ENCODE results near the gene PMM2. TPM values are rescaled to one million over a fixed set of nuclear protein-coding genes. Genes with fewer than 3 reads are reported as not detected.
A peak's percentile ranks its signal among the peaks of the same experiment; 100 is the strongest.

Gene PMM2
- total and polyA plus RNA-seq, 9 of the 15 experiments (the other 6 are each of a cell fraction or from before 2014, with no cell fraction given), result 5.6 to 42.7 (median 25.9) TPM

DNA sequence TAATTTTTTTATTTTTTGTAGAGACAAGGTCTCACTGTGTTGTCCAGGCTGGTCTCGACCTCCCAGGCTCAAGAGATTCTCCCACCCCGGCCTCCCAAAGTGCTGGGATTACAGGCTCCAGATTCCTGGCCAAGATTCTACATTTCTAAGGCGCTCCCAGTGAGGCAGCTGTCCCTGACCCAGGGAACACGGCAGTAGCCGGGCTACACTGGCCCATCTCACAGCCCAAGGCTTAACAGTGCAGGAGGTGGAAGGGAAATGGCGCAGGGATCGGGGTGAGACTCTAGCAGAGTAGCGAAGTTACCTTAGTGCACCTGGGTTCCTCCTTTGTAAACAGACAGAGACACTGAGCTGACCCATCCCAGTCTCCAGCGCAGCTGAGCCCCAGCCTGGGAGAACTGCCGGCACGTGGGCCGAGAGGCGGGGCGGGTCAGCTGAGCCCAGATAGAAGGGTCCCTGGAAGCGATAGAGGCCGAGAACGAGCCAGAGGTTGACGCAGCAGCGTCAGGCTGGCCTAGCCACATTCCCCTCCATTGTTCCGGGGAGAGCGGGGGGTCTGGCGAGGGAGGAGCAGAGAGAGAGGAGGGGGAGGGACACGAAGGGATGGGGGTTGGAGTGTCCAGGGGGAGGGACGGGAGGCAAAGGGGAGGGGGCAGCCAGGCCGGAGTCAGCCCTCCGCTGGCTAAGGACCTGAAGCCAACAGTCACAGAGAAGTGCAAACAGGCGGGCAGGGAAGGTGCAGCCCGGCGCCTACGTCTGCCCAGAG lies 68.7 kb downstream of the PMM2 start (continued):
- peak; percentile 21; the same call in 1 of the 2 replicates for TF ChIP-seq CBFA2T2 (conservative IDR thresholded peaks at IDR 0.05)
- TF ChIP-seq SIN3A (IDR thresholded peaks at IDR 0.05; ENCODE audit: borderline replicate concordance in 2 of 2, control insufficient read depth in 1 of 2, low read depth in 2 of 2, low read length in 2 of 2), result peak; percentile 54 to 64; a peak in 1 of 4 replicates
- TF ChIP-seq, protein P1, sequence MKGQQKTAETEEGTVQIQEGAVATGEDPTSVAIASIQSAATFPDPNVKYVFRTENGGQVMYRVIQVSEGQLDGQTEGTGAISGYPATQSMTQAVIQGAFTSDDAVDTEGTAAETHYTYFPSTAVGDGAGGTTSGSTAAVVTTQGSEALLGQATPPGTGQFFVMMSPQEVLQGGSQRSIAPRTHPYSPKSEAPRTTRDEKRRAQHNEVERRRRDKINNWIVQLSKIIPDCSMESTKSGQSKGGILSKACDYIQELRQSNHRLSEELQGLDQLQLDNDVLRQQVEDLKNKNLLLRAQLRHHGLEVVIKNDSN (CRISPR knock-in tag; IDR thresholded peaks at IDR 0.05), result peak; percentile 76
- peak; percentile 42 for TF ChIP-seq TAF9B (IDR thresholded peaks at IDR 0.05; ENCODE audit: partially characterized antibody)
- TF ChIP-seq SMAD3 (CRISPR knock-in tag; conservative IDR thresholded peaks at IDR 0.05), result no peak
- TF ChIP-seq, protein P2, sequence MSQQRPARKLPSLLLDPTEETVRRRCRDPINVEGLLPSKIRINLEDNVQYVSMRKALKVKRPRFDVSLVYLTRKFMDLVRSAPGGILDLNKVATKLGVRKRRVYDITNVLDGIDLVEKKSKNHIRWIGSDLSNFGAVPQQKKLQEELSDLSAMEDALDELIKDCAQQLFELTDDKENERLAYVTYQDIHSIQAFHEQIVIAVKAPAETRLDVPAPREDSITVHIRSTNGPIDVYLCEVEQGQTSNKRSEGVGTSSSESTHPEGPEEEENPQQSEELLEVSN (IDR thresholded peaks at IDR 0.05; ENCODE audit: borderline replicate concordance in 1 of 2, extremely low read depth in 1 of 2, insufficient read depth in 1 of 2, insufficient read length in 1 of 2, low read depth in 1 of 2, low read length in 1 of 2, poor library complexity in 1 of 2, severe bottlenecking in 1 of 2), result peak; percentile 14 to 24
- TF ChIP-seq RCOR1 (IDR thresholded peaks at IDR 0.05; ENCODE audit: borderline replicate concordance in 1 of 2, low read depth in 2 of 2, low read length in 2 of 2), result peak in 1 of 2 experiments; percentile 13; a peak in 1 of 4 replicates
- TF ChIP-seq MXI1 (IDR thresholded peaks at IDR 0.05; ENCODE audit: low read depth, low read length), result peak; percentile 48; the same call in 1 of the 2 replicates
- TF ChIP-seq NR1H2 (CRISPR knock-in tag; IDR thresholded peaks at IDR 0.05), result no peak
- TF ChIP-seq ZFP36 (IDR thresholded peaks at IDR 0.05; ENCODE audit: low read depth, low read length, partially characterized antibody), result no peak
- TF ChIP-seq, protein P3, sequence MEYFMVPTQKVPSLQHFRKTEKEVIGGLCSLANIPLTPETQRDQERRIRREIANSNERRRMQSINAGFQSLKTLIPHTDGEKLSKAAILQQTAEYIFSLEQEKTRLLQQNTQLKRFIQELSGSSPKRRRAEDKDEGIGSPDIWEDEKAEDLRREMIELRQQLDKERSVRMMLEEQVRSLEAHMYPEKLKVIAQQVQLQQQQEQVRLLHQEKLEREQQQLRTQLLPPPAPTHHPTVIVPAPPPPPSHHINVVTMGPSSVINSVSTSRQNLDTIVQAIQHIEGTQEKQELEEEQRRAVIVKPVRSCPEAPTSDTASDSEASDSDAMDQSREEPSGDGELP (CRISPR knock-in tag; IDR thresholded peaks at IDR 0.05; ENCODE audit: borderline replicate concordance), result peak; percentile 90
- TF ChIP-seq ZNF699 (CRISPR knock-in tag; IDR thresholded peaks at IDR 0.05; ENCODE audit: insufficient replicate concordance), result no peak
- TF ChIP-seq L3MBTL2 (IDR thresholded peaks at IDR 0.05), result peak; percentile 42; the same call in 1 of the 2 replicates
- peak; percentile 66; the same call in 1 of the 2 replicates for TF ChIP-seq RAD51 (IDR thresholded peaks at IDR 0.05; ENCODE audit: borderline replicate concordance, low read depth)
- TF ChIP-seq ERF (CRISPR knock-in tag; IDR thresholded peaks at IDR 0.05), result no peak
- TF ChIP-seq, protein P4, sequence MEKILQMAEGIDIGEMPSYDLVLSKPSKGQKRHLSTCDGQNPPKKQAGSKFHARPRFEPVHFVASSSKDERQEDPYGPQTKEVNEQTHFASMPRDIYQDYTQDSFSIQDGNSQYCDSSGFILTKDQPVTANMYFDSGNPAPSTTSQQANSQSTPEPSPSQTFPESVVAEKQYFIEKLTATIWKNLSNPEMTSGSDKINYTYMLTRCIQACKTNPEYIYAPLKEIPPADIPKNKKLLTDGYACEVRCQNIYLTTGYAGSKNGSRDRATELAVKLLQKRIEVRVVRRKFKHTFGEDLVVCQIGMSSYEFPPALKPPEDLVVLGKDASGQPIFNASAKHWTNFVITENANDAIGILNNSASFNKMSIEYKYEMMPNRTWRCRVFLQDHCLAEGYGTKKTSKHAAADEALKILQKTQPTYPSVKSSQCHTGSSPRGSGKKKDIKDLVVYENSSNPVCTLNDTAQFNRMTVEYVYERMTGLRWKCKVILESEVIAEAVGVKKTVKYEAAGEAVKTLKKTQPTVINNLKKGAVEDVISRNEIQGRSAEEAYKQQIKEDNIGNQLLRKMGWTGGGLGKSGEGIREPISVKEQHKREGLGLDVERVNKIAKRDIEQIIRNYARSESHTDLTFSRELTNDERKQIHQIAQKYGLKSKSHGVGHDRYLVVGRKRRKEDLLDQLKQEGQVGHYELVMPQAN (IDR thresholded peaks at IDR 0.05; ENCODE audit: borderline replicate concordance), result peak; percentile 52; the same call in 1 of the 2 replicates
- TF ChIP-seq DACH1 (IDR thresholded peaks at IDR 0.05; ENCODE audit: partially characterized antibody), result peak; percentile 51
- no peak for TF ChIP-seq CBX5 (IDR thresholded peaks at IDR 0.05; ENCODE audit: borderline replicate concordance, low read depth)
- TF ChIP-seq, protein P5, sequence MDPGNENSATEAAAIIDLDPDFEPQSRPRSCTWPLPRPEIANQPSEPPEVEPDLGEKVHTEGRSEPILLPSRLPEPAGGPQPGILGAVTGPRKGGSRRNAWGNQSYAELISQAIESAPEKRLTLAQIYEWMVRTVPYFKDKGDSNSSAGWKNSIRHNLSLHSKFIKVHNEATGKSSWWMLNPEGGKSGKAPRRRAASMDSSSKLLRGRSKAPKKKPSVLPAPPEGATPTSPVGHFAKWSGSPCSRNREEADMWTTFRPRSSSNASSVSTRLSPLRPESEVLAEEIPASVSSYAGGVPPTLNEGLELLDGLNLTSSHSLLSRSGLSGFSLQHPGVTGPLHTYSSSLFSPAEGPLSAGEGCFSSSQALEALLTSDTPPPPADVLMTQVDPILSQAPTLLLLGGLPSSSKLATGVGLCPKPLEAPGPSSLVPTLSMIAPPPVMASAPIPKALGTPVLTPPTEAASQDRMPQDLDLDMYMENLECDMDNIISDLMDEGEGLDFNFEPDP (CRISPR knock-in tag; IDR thresholded peaks at IDR 0.05), result no peak
- TF ChIP-seq CXXC5 (CRISPR knock-in tag; IDR thresholded peaks at IDR 0.05), result peak; percentile 26; the same call in 1 of the 2 replicates

Data from K562 (cell line).